HPDE6-E6E7 (cell line): ENCODE results near the gene YEATS4.

Source experiments
- DNase-seq: peaks from one replicate; pipeline ENCODE4 v3.0.0; 2011; ENCODE audit warnings: missing footprints; ENCODE audit errors: extremely low spot score

Gene YEATS4

GRCh38 chr12:69392179-69392928 lies 32.8 kb downstream of the YEATS4 start:
- peak; percentile 13 for DNase-seq

- DNase-seq, result no peak
These were observed 36.5 kb downstream of the YEATS4 start for GRCh38 chr12:69396041-69396440.

GRCh38 chr12:69396963-69397362 lies 37.4 kb downstream of the YEATS4 start:
- no peak for DNase-seq

GRCh38 chr12:69397978-69398377 lies 38.4 kb downstream of the YEATS4 start:
- DNase-seq, result no peak

- no peak for DNase-seq
These were observed 42.4 kb downstream of the YEATS4 start for GRCh38 chr12:69401940-69402339.

- no peak for DNase-seq
These were observed 45.5 kb downstream of the YEATS4 start for GRCh38 chr12:69404851-69405565.

GRCh38 chr12:69405566-69405865 lies 46.0 kb downstream of the YEATS4 start:
- peak; percentile 83 for DNase-seq

- DNase-seq, result no peak
These were observed 46.7 kb downstream of the YEATS4 start for GRCh38 chr12:69406217-69406616.

- no peak for DNase-seq
These were observed 51.0 kb downstream of the YEATS4 start for GRCh38 chr12:69410571-69410970.

- DNase-seq, result no peak
These were observed 53.1 kb downstream of the YEATS4 start for GRCh38 chr12:69412655-69413054.

- DNase-seq, result peak; percentile 47
These were observed 56.1 kb downstream of the YEATS4 start for GRCh38 chr12:69415471-69416275.

GRCh38 chr12:69417231-69417630 lies 57.7 kb downstream of the YEATS4 start:
- no peak for DNase-seq

GRCh38 chr12:69417741-69418167 lies 58.2 kb downstream of the YEATS4 start:
- no peak for DNase-seq

- no peak for DNase-seq
These were observed 60.2 kb downstream of the YEATS4 start for GRCh38 chr12:69419701-69420100.

- DNase-seq, result no peak
These were observed 62.0 kb downstream of the YEATS4 start for GRCh38 chr12:69421548-69421947.

- DNase-seq, result no peak
These were observed 63.7 kb downstream of the YEATS4 start for GRCh38 chr12:69423037-69423905.

- no peak for DNase-seq
These were observed 65.9 kb downstream of the YEATS4 start for GRCh38 chr12:69425417-69425816.

- DNase-seq, result no peak
These were observed 69.0 kb downstream of the YEATS4 start for GRCh38 chr12:69428351-69429073.

- no peak for DNase-seq
These were observed 71.5 kb downstream of the YEATS4 start for GRCh38 chr12:69430942-69431590.

- DNase-seq, result no peak
These were observed 72.2 kb downstream of the YEATS4 start for GRCh38 chr12:69431591-69432222.
